PC-9 (cell line): ENCODE data around the gene CELF2. TPM values are rescaled to one million over a fixed set of nuclear protein-coding genes. Genes with fewer than 3 reads are reported as not detected.

Experiments
- BruUV-seq: library from RNA; stranded (reverse); fragments of 400-500 nt; replicated peaks from 2 replicates; lab custom pipeline; 2021; lab: Mats Ljungman, UMichigan
- CTCF ChIA-PET: fragments of 300-600 bp; sonication (Branson Sonifier 250); formaldehyde crosslinking; loops from one replicate; lab custom pipeline; 2022; ENCODE audit warnings: antibody characterized with exemption; lab: Charles Lee
- POLR2A ChIA-PET: fragments of 300-600 bp; sonication (Branson Sonifier 250); formaldehyde crosslinking; loops from one replicate; lab custom pipeline; 2022; ENCODE audit warnings: antibody characterized with exemption; ENCODE audit not compliant: unreplicated experiment; lab: Charles Lee
- DNase-seq, 2 experiments: peaks; one replicate each; pipeline versions ENCODE4 v3.0.0 to v3.0.0-alpha.2; 2015 to 2022; ENCODE audit warnings: mixed read lengths in 1 of 2
- H2AFZ ChIP-seq: fragments of 200-600 bp; sonication (generic); 2 replicates; pipeline ENCODE4 v1.8.1; 2017; ENCODE audit warnings: antibody characterized with exemption
- H3F3A ChIP-seq: fragments of 200-600 bp; sonication (generic); 2 replicates; pipeline ENCODE4 v1.8.1; 2017; ENCODE audit warnings: antibody characterized with exemption, mild to moderate bottlenecking, low read depth; ENCODE audit not compliant: insufficient read depth
- H3K27ac ChIP-seq: fragments of 200-600 bp; sonication (generic); 2 replicates; pipeline ENCODE4 v1.6.1; 2016; ENCODE audit warnings: mixed run types
- H3K27me3 ChIP-seq: fragments of 200-600 bp; sonication (generic); 2 replicates; pipeline ENCODE4 v1.6.1; 2016; ENCODE audit warnings: low read depth, mixed run types; ENCODE audit not compliant: insufficient read depth
- H3K36me3 ChIP-seq: fragments of 200-600 bp; sonication (generic); 2 replicates; pipeline ENCODE4 v1.6.1; 2016; ENCODE audit warnings: low read depth, mixed run types
- H3K4me1 ChIP-seq: fragments of 200-600 bp; sonication (generic); replicated peaks from 2 replicates; pipeline ENCODE4 v1.6.1; 2016; ENCODE audit warnings: mixed run types; ENCODE audit not compliant: insufficient read depth
- H3K4me2 ChIP-seq: fragments of 200-600 bp; sonication (generic); 2 replicates; pipeline ENCODE4 v1.6.1; 2017; ENCODE audit warnings: mixed run types
- H3K4me3 ChIP-seq: fragments of 200-600 bp; sonication (generic); 2 replicates; pipeline ENCODE4 v1.6.1; 2016; ENCODE audit warnings: mixed run types
- H3K79me2 ChIP-seq: fragments of 200-600 bp; sonication (generic); 2 replicates; pipeline ENCODE4 v1.6.1; 2017; ENCODE audit warnings: low read depth, mixed run types
- H3K9me2 ChIP-seq: fragments of 200-600 bp; sonication (generic); 2 replicates; pipeline ENCODE4 v1.8.1; 2017; ENCODE audit warnings: mild to moderate bottlenecking; ENCODE audit not compliant: insufficient read depth
- H3K9me3 ChIP-seq: fragments of 200-600 bp; sonication (generic); 2 replicates; pipeline ENCODE4 v1.8.1; 2016; ENCODE audit warnings: low read depth; ENCODE audit not compliant: insufficient read depth
- H4K20me1 ChIP-seq: fragments of 200-600 bp; sonication (generic); 2 replicates; pipeline ENCODE4 v1.8.1; 2017; ENCODE audit not compliant: insufficient read depth
- EZH2 ChIP-seq: fragments of 200-600 bp; sonication (generic); IDR thresholded peaks from 2 replicates; pipeline ENCODE4 v1.8.0; 2017; ENCODE audit warnings: antibody characterized with exemption, low read depth
- intact Hi-C: fragments of 100-400 bp; cut with micrococcal nuclease; formaldehyde crosslinking; loops from one replicate; pipeline ENCODE4 v1.10.0; 2022; ENCODE audit not compliant: unreplicated experiment
- total RNA-seq: library from RNA; stranded (reverse); gene quantifications from 2 replicates; pipeline ENCODE4 v1.2.3, GENCODE V29; 2021
- TF ChIP-seq, protein P1 (sequence below): fragments of 200-600 bp; sonication (generic); conservative IDR thresholded peaks from 2 replicates; pipeline ENCODE4 v1.6.1; 2017; ENCODE audit warnings: mixed run types, antibody characterized with exemption, mild to moderate bottlenecking, moderate library complexity

The CELF2 gene
- total RNA-seq, 1 experiment from 2014 or later = not detected

DNA sequence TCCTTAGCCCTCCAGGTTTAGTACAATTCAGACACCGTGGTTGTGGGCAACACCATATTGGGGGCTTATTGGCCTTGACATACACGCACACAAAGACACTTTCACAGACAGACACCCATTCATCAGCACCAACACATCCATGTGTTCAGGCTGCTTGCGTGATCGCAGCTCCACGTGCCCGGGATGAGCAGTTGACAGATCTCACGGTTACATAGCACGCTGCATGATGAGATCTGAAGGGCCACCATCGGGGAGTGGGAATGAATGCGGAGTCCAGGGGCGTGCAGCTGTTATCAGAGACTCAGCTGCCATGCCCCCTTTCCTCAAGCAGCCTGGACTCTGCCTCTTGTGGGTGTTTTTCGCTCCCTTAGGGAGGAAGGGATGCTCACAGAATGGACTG, 308.6 kb downstream of the CELF2 start:
- no peaks in the 10 kb centered on the region for H4K20me1 ChIP-seq
- H3F3A ChIP-seq = no peaks in the 10 kb centered on the region
- no peaks in the 10 kb centered on the region for H3K36me3 ChIP-seq
- TF ChIP-seq, protein P1, sequence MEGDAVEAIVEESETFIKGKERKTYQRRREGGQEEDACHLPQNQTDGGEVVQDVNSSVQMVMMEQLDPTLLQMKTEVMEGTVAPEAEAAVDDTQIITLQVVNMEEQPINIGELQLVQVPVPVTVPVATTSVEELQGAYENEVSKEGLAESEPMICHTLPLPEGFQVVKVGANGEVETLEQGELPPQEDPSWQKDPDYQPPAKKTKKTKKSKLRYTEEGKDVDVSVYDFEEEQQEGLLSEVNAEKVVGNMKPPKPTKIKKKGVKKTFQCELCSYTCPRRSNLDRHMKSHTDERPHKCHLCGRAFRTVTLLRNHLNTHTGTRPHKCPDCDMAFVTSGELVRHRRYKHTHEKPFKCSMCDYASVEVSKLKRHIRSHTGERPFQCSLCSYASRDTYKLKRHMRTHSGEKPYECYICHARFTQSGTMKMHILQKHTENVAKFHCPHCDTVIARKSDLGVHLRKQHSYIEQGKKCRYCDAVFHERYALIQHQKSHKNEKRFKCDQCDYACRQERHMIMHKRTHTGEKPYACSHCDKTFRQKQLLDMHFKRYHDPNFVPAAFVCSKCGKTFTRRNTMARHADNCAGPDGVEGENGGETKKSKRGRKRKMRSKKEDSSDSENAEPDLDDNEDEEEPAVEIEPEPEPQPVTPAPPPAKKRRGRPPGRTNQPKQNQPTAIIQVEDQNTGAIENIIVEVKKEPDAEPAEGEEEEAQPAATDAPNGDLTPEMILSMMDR = no peak
- TF ChIP-seq EZH2 = no peak
- H3K4me1 ChIP-seq = no peaks in the 10 kb centered on the region
- no peaks in the 10 kb centered on the region for H3K9me2 ChIP-seq
- no peaks in the 10 kb centered on the region for H3K79me2 ChIP-seq
- no peak overlapping the region for H3K4me2 ChIP-seq
- no TSS peak for BruUV-seq
- POLR2A ChIA-PET = no interaction called here
- DNase-seq = no peak
- H3K27me3 ChIP-seq = peaks cover 65% of the 10 kb centered on the region
- H3K4me3 ChIP-seq = no peak overlapping the region
- H3K9me3 ChIP-seq = no peaks in the 10 kb centered on the region
- CTCF ChIA-PET = no interaction called here
- intact Hi-C loops = no loop called here
- no peak overlapping the region for H3K27ac ChIP-seq
- no peak overlapping the region for H2AFZ ChIP-seq

DNA sequence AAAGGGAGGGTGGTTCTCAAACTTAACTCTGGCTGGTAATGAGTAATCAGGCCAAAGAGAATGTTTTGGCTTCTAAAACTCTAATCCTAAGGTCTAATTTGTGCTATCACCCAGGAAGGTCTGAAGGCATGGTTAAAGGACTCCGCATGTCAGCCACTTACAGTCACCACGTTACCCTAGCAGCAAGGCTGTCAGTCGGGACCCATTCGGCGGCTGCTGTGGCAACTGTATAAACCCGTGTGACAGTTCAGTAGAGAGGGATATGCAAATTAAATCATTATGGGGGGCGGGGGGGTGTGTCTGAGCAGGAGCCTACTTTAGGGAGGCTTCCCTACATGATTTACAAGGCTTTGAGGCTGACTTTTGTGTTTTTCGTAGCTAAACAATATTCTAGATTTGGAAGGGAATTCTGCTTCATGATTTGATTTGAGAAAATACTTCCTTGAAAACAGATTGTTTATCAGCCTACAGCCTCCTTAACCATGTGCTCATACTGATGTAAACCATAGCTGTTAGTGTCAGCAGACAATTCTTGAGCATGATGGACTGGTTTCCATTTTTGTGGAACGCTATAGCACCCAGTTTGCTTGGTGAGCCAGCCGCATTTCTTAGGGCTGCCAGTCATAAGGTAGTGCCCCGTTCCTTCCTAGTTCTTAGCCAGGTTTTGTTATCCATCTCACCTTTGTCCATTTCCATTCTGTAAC, 309.4 kb downstream of the CELF2 start:
- H2AFZ ChIP-seq = no peak overlapping the region
- H3K9me2 ChIP-seq = no peaks in the 10 kb centered on the region
- no peaks in the 10 kb centered on the region for H3K4me1 ChIP-seq
- H3K9me3 ChIP-seq = no peaks in the 10 kb centered on the region
- no TSS peak for BruUV-seq
- peaks cover 65% of the 10 kb centered on the region for H3K27me3 ChIP-seq
- CTCF ChIA-PET = no interaction called here
- no peaks in the 10 kb centered on the region for H3K36me3 ChIP-seq
- no peak for TF ChIP-seq EZH2
- TF ChIP-seq, protein P1 = no peak
- H3K4me2 ChIP-seq = no peak overlapping the region
- POLR2A ChIA-PET = no interaction called here
- H3K4me3 ChIP-seq = no peak overlapping the region
- H3F3A ChIP-seq = no peaks in the 10 kb centered on the region
- no peaks in the 10 kb centered on the region for H3K79me2 ChIP-seq
- H4K20me1 ChIP-seq = no peaks in the 10 kb centered on the region
- no peak overlapping the region for H3K27ac ChIP-seq
- DNase-seq = no peak
- intact Hi-C loops = no loop called here

DNA sequence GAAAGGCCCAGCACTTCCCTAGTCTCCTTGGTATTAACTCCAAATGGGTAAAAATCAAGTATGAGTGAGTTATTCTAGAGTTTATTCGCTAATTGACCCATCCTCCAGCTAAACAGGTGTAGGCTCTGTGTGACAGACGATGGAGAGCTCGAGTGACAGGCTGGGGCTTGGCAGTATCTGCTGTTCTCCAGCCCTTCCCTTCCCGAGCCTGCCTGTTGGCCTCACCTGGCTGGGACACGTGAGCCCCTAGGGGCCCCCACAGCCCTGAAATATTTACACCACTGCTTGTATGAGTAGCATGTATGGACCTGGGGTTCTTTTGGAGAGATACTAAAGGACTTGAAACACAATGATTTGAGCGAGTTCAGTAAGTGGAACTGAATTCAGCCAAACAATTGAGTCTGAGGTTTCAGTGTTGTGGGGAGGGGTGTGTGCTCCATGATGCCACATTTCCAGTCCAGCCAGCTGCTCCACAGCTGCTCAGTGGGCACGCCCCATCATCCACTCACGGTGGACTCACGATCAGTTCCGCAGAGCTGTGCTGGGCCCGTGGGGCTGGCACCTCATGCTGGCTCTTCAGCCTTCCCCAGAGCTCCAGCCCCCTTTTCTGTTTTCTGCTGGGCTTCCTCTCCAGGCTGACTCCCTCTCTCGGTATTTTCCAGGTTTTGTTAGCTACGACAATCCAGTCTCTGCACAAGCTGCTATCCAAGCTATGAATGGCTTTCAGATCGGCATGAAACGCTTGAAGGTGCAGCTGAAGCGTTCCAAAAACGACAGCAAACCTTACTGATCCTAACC, 310.8 kb downstream of the CELF2 start:
- Histone ChIP-seq H3K4me3 (no peak overlapping the region), H3K36me3 (no peaks in the 10 kb centered on the region), H3K27ac (no peak overlapping the region), H3K9me2 (no peaks in the 10 kb centered on the region), H3K79me2 (no peaks in the 10 kb centered on the region), H4K20me1 (no peaks in the 10 kb centered on the region), H3K4me2 (no peak overlapping the region), H3K27me3 (peaks cover 74% of the 10 kb centered on the region), H2AFZ (no peak overlapping the region), H3K9me3 (no peaks in the 10 kb centered on the region), H3F3A (no peaks in the 10 kb centered on the region), H3K4me1 (no peaks in the 10 kb centered on the region)
- no TSS peak for BruUV-seq
- DNase-seq = no peak
- TF ChIP-seq EZH2 = no peak
- TF ChIP-seq, protein P1 = no peak
- intact Hi-C loops = no loop called here
- ChIA-PET POLR2A (no interaction called here), CTCF (no interaction called here)
